HK-2 (cell line): ENCODE measurements around the gene HTT.

Experiments used
- DNase-seq: peaks from one replicate; pipeline ENCODE4 v3.0.0-alpha.2; 2018; ENCODE audit not compliant: unreplicated experiment

Gene HTT

DNA sequence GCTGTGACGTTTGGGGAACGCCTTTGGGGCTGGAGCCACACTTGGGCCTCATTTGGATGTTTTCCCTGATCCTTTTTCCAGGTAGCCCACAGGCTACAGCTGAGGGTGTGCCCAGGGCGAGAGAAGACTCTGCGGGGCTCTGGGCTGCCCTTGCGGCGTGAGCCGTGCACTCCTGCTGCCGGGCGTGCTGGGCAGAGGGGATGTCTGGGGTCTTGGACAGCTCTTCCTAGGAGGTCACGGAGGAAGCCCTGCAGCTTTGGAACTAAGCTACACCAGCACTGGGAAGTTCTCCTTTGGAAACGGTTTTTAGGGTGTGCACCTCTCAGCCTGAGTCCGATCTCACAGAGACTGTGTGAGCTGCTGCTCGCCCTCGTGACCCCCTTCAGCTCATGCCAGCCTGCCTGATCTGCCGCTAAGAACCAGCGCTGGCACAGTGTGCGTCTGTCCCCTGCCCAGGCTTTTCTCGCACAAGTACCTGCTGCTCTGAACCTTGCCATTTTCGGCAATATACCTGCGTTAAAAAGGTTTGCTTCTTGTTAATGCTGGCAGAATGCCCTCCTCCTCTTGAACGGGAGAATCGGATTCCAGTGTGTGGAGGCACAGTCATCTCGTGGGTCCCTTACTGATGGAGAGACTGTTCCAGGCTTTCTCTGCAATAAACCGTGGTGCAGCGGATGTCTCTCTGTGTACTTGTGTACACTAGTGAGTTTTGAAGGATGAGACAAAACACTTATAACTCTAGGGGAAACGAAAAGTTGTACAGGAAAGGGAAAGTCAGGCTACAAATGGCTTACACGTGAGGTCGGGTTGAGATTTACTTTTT is 188.8 kb downstream of the HTT start:
- no peak for DNase-seq

DNA sequence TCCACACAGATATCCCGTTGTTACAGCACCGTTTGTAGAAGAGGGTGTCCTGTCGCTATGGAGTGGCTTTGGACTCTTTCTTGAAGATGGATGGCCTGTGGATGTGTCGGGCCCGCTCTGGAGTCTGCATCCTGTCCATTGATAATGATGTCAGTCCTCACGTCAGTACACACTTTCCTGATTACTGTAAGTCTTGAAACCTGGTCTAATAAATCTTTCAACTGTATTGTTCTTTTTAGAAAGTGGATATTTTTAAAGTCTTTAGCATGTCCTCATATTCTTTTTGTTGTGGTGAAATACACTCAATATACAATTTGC is 189.4 kb downstream of the HTT start:
- DNase-seq, result no peak

DNA sequence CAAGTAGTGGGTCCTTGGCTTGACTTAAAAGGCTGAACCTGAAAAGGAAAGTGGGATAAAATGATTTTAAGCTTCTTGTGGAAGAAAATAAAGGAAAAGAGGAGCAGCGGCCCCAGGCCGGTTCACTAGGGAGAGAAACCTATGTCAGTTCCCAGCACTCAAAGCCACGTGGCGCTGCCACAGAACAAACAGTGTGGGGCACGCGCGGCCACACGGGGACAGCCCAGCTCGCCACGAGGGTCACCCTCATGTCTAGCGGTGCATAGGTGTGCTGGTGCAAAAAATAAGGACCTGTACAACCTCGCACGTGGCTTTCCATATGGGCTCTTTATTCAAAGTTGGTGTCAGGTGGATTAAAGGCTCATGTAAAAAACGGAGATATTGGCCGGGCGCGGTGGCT is 191.6 kb downstream of the HTT start:
- DNase-seq, result no peak

DNA sequence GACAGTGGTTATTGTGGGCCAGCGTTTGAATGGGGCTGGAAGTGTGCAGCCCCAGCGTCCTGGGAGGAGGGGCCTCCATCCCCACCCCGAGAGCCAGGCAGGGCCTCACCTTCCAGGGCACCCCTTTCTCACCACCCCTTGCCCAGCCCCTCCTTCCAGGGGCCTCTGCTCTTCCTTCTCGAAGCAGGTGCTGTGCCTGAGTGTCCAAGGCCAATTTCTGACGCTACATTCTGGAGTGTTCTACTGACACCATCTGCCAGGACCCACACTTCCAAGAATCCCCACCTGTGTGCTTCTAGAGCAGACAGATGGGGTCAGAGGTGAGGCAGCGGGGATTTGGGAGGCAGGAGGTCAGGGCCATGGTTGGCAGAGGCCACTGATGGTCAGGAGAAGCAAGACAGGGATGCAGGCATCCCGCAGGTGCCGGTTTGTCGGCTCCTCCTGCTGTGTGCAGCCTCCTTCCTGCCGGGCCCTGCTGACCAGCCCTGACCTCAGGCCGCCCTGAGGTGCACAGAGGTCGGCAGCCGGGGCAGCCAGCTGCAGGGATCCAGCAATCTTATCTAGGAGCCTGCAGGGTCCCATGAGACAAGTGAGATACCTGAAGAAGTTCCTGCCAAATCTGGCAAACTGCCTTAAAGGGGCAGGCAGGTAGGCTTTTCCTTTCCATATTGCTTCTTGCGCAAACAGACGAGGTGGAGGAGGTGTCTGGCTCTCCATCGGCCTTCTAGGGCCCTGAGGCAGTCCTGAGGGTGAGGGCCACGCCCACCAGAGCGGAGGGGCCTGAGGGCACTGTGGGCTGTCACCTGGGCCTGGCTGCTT is 193.3 kb downstream of the HTT start:
- no peak for DNase-seq

DNA sequence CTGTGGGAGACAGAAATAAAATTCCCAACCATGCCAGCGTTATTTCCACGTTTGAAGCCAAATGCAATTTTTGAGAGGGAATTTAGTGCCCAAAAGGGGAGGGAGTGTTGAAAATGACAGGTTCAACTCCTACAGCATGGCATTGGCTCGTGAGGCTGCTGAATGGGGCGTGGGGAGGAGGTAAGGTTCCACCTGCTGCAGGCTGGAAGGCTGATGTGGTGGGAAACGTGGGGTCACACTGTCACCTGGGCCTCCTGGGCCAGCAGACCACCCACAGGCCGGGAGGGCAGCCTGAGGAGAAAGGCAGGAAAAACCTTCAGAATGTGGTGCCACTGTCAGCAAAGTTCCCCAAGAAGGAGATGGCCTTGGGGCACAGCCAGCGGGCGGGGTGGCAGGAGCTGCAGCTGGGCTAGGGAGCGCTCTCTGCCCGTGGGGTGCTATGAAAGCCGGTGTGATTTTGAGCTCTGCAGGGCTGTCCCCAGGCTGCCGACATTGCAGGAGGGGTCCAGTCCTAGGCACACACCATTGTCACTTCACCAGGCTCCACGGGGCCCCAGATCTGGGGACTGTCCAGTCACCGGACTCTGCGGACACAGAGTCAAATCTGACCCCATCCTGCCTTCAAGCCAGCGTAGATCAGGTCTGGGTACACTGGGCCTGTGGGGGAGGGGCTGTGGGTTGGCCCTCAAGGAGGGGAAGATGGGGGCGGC is 194.1 kb downstream of the HTT start:
- DNase-seq, result no peak

DNA sequence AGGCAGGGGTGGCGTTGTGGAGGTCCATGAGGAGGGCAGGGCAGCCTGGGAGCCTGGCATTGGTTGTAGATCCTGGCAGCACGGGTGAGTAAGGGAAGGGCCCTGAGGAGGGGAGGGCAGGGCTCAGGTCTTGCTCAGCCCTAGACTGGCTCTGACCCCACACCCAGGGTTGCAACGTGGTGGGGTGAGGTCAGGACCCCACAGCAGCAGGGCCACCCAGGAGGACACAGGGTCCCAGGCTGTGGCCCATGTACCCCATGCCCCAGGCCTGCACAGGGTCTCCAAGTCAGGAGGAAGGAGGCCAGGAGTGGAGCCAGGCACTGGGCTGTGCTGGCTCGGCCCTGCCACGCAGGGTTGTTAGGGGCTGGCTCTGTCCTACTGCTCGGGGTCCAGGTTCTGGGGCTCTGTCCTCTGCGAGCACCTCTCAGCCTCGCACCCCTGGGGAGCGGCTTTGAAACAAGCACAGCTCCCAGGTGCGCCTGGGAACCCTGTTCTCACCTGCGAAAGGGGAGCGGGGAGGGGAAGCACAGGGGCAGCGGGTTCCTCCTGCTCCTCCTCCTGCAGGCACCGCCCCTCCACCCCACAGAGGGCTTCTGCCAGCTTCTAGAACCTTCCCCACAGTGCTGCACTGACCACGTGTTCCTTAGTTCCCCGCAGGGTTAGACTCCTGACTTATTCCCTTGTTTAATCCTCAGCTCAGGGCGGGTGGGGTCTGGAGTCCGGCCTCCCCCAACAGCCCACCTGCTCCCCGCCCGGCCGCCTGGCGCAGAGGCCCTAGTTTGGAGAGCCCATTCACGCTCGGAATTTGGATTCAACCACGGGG is 194.8 kb downstream of the HTT start:
- DNase-seq, result no peak

DNA sequence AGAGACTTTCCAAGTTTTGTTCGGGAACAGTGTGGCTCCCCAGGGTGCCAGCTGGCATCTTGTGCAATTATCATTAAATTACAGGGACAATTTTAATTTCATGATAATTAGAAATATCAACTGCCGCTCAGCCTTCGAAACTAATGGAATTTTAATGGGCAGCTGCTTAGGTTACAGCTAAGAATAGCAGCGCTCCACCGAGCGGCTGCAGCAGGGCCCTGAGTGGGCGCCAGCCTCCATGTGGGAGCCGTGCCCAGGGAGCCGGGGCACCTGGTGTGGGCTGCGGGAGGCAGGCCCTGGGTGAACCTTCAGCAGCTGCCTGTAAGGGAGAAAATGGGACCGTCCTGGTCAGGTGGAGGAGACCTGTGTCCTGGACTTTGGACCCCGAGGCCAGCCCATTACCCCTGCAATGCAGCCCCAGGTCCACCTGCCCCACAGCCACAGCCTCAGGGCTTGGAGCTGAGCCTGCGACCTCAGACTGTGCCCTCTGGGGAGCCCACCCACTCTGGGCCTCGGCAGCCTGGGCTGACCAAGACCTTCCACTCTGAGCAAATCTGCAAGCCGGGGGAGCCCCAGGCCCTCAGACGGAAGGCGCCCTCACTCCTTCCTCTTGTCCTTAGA is 195.6 kb downstream of the HTT start:
- DNase-seq, result no peak

DNA sequence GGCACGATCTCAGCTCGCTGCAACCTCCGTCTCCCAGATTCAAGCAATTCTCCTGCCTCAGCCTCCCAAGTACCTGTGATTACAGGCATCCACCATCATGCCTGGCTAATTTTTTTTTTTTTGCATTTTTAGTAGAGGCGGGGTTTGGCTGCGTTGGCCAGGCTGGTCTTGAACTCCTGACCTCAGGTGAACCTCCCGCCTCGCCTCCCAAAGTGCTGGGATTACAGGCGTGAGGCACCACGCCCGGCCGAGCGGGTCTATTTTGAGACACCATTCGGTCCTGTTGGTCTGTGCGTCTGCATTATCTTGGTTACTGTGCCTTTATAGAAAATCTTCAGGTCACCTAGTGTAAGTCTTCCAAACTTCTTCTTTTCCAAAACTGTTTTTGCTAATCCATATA is 196.7 kb downstream of the HTT start:
- DNase-seq, result no peak

DNA sequence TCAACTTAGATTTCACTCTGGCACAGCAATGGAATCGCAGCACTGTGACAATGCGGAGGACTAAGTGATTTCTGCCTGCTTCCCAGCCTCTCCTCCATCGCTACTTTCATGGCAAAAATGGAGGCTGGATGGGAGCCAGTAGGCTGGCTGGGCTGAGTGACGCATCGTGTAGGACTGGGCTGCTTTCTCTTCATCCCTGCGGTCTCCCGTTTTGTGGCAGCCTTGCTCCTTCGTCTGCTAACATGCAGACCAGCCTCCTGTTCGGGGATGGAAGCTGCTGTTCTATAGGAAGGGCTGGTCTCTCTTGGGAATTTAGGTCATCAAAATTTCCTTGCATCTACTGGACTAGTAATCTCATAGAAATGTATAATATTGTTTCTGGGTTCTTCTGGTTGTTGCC is 202.5 kb downstream of the HTT start:
- DNase-seq, result no peak

DNA sequence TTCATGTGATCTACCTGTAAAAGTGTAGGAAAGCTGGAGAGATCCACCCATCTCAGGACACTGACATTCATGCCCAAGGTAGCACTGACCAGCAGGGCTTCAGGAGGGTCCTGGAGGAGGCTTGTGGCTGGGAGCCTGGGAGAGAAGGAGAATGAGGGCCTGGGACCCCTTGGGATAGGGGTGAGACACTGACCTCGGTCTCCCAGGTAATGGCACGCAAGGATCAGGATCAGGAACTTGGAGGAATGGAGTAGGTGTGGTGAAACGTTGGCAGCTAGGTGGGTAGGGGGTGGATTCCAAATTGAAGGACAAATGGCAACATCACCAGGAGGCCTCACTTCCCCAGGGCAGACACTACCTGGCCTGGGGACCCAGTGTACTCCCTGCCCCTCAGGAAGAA is 206.0 kb downstream of the HTT start:
- DNase-seq, result no peak

DNA sequence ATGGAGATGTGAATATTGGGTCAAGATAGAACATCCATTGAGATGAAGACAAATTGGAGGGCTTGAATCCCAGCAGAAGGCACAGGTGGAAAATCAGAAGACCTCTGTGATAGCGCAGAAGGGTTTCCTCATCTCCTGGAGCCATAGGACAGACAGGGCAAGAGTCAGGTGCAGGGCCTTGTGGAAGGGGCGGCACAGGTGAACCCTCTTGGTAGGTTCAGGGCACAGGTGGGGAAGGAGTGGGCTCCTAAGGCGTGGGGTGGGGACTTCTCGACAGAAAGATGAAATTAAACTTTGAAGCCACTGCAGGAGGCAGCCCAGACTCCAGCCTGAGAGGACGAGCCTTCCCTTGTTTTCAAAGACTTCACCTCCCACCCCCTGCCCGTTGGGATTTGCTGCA is 209.0 kb downstream of the HTT start:
- no peak for DNase-seq

DNA sequence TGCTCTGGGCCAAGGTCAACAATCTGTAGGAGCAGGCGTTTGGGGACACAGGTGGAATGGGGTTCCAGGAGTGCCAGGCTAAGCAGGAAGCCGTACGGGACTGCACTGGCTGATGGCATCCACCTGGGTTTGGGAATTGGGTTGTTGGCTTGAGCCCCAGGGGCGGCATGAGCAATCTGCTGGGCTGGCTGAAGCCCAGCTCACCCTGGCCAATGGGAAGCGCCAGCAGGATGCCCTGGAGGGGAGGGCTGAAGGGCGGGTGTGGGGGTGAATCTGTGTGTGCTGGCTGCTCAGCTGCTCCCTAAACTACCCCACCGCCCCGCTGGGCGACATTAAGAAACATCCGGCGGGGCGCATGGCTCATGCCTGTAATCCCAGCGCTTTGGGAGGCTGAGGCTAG is 209.4 kb downstream of the HTT start:
- no peak for DNase-seq

DNA sequence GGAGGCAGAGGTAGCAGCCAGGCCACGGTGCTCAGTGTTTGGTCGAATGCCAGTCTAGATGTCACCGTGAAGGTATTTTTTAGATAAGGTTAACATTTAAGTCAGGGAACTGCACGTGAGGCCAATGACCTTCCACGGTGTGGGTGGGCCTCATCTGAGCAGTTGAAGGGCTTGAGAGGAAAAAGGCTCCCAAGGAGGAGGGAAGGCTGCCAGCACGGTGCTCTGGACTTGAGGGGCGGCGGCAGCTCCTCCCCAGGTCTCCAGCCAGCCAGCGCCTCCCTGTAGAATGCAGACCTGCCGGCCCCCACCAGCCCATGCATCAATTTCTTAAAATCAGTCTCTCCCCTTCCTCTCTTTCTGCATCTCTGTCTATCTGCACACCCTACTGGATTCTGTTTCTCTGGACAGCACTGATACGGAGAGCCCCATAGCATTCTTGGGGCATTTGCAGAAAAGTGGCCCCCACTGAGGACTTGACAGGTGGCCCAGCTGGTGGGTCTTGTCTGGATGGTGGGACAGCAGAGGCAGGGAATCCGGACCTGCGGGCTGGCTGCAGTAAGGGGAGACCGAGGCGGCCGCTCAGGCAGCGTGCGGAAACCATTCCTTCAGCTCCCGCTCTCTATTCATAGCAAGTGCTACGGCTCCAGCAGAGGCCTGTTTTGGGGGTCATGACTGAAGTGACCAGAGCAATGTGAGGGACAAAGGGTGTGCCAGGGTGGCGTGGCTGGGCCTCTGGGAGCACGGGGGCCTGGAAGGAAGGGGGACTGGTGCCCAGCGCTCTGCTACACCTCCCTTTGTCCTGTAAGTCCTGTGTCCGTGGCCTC is 210.5 kb downstream of the HTT start:
- no peak for DNase-seq

DNA sequence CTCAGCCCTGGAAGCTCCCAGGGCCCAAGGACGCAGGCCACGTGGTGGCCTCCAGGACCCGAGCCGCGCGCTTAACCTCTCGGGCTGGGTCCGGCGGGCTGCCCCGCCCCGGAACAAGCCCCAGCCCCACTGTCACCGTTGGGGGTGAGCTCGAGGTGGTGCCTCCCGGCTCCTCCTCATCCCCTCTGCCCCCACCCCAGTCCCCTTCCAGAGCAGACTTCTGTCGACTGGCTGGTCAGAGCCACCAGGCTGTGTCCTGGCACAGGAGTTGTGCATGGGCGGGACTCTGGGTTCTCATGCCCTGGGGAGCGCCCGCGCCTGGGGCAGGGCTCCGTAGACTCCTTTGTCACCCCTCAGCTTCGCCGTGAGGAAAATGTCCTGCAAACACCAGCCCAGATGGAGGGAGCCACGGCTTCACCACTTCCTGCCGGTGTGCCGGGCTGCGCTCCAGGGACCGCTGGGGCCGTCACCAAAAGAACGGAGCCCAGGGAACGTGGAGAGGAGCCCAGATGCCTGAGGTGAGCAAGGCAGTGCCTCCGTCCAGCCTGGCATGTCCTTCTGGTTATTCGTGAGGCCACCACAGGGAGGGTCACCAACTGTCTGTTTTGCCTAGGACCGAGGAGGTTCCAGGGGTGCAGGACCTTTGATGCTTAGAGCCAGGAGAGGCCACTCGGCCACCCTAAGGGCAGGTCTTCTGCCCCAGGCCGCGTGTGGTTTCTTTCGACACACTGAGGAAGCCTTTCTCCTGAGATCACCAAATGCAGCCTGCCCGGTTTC is 211.3 kb downstream of the HTT start:
- DNase-seq, result no peak

DNA sequence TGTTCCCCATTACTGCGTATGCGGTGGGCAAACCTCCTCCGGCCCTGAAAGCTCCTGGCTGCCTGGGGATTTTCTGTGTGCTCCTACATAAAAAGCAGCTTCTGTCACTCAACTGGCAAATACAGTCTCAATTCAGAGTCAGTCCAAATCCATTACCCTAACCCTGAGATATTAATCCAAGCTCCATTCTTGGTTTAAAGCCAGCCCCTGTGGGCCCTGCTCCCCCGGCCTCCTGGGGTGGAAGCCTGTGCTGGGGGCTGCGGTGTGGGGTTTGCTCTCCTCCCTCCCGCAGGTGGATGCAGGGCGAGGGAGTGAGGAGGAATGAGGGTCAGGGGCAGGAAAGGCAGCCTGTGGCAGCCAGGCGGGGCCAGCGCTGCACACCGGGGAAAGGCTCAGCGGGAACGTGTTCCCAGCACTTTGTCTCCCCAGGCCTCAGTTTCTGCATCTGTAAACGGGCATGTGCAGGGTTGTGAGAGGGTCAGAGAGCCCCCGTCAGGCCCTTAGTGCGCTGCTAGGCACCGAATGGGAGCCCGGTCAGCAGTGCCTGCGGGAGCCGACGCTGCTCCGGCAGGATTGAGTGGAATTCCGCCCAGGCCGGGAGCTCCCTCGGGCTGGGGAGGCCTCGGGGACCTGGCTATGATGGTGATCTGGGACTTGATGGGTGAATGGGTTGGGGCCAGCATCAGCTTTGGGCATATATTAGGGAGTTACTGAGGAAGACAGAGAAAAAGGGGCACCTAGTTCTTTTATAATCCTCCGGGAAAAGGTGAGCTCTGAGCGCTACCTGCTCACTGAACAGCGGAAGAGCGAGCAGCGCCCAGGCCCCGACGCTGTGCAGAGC is 212.1 kb downstream of the HTT start:
- no peak for DNase-seq

DNA sequence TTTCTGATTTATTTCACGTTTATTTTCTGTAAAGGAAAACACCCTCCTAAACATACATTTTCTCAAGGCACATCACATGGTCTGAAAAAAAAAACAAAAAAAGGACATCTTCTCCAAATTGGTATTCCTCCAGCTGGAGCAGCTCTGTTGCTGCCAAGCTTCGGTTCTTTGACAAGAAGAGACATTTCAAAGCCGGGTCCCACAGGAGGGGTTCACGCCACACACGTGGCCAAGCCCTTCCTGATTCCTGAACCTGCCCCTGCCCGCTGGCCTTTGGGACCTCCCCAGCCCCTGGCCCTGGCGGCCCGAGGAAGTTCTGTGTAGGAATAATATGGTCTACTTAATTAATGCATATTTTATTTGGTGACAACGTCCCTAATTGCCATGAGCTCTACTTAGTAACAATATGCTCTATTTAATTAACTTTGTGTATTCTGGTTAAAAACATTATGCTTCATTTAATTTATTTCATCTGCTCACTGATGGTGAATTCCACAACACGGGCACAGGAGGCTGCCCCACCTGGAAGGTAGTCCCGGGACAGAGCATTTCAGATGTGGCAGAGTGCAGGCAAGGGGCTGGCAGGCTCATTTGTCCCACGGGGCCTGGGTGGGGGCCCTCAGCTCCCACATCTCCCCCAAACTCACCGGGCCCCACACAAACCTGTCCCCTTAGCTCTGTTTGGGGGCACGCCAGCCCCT is 212.9 kb downstream of the HTT start:
- DNase-seq, result no peak

DNA sequence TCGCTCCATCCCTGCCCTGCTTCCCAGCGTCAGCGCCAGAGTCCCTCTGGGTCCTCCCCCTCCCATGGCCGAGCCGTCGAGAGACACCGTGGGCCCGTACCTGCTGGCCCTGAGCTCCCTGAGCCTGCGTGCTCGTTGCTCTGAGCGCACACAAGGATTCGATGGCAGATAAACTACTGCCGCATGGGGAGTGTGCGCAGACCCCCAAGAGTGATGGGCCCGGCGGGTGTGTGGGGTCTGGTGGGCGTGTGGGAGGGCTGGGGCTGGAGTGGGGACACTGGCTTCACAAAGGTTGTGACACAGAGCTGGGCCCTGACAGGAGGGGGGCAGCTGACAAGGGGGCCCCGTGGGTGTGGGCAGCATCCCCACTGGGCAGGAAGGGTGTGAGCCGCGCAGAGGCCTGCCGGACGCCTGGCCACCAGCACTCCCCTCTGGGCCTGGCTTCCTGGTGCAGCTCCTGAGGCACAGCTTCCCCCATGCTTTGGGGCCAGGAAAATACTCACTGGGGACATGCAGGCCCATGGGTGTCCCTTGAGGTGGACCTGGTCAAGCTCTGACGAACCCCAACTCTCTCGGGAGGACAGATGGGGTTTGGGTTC is 213.6 kb downstream of the HTT start:
- DNase-seq, result no peak

DNA sequence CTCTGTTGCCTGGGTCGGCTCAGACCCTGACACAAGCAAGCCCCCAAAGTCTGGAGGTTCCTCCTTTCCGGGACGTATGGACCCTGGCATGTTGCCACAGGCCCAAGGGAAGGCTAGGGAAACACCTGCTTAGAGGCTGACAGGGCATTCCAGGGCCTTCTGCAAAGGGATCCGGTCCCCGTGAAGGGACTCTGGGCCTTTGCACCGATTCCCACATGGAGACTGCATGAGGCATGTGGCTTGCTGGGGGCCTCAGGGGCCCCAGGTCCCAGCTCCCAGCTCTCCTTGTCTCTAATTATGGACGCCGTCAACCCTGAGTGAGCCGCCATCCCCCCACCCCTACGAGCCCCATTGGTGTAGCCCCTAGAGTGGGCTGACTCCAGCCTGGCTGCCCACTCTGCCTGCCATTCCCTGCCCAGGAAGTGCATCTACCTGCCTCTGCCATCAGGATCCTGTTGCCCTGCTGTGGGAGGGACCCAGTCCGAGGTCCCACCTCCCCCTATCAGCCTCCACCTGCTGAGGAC is 214.2 kb downstream of the HTT start:
- DNase-seq, result no peak
